Right renal pelvis (tissue), 4 donors: ENCODE data around the gene SPAG7. TPM values are rescaled to one million over a fixed set of nuclear protein-coding genes. Genes with fewer than 3 reads are reported as not detected.
A peak's percentile ranks its signal among the peaks of the same experiment; 100 is the strongest.

Experiments
- DNase-seq, 4 donors: peaks; one replicate each; pipeline ENCODE4 v3.0.0-alpha.2; 2013; ENCODE audit warnings: low read depth in 4 of 4, low spot score in 3 of 4, missing footprints in 1 of 4
- polyA plus RNA-seq, 4 donors: library from polyadenylated mRNA; unstranded; fragments of 120-200 nt; gene quantifications; one replicate each; pipeline ENCODE4 v1.2.1, GENCODE V29; 2013; ENCODE audit not compliant: insufficient read length in 4 of 4

SPAG7 gene
- polyA plus RNA-seq, 4 donors: 84.8 to 102 (median 95.8) TPM

DNA sequence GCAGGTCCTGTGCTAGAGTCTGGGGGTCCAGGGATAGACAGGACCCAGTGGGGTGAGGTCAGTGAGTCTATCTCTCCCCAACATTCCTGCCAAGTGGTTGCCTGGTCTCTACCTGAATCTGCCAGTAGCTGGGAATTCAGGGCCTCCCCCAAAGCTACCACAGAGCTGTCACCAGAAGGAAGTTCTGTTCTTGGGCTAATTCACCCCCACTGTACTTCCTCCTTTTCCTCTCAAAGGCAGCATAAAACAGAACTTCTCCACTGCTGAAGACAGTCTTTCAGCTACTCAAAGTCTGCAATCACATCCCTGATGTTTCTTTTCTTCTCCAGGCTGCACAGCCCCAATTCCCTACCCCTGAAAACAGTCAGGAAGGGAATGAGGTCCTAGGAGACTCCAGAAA is 11.1 kb upstream of the SPAG7 start:
- no peak for DNase-seq

DNA sequence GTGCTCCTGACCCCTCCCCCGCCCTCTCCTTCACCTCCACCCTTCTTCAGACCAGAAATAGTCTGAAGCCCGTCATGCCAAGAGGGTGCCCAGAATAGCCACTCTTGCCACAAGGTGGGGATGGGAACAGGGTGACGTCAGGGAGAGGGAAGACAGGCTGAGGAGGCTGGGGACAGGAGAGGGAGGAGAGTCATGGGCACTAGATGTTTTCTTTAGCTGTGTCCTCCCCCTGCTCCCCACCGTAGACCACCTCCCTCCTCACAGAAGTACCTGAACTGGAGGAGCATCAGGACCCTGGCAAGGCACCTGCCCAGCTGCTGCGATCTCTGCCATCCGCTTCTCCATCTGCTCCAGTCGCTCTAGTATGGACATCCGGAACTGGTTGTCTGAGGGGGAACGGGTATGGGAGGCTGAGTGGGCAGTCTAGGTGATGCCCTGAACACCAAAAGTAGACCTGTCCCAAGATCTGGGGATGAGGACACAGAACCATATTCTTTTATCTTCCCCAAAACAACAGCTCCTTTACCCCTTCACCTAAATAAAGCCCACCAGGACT is 6.6 kb upstream of the SPAG7 start:
- no peak for DNase-seq

DNA sequence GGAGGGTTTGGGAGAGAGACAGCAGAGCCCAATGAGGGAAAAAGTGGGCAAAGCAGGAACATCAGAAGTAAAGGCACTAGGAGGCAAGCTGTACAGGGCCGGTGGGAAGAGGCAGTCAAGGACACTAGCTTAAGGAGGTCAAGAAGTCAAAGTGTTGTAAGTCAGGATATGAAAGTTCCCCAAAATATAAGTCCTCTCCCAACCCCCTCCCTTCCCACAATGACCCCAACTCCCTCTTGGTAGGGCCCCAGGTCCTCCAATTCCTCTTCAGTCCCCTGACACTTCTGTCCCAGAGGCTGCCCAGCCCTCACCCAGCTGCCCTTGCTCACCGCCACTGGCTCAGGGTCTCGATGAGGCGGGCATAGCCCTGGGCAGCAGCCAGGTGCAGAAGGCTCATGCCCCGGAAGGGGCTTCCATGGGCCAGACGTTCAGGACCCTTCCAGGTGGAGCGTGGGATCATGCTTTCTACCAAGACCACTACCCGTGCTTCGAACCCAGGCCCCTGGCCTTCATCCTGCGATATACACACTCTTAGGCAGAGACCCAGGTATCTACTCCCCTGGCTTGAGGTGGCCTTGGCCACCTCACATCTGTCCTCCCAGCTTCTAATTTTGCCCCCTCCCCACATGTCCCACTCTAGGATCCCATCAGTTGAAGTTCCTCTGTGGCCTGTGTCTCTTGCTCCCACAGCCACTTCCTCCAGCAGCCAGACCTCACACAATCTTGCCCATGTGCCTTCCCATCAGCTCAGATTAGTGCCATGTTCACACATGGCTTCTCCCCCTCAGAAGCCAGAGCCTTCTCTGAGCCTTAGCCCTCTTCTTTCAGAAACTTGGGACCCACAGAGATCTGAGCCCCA is 5.9 kb upstream of the SPAG7 start:
- no peak for DNase-seq

DNA sequence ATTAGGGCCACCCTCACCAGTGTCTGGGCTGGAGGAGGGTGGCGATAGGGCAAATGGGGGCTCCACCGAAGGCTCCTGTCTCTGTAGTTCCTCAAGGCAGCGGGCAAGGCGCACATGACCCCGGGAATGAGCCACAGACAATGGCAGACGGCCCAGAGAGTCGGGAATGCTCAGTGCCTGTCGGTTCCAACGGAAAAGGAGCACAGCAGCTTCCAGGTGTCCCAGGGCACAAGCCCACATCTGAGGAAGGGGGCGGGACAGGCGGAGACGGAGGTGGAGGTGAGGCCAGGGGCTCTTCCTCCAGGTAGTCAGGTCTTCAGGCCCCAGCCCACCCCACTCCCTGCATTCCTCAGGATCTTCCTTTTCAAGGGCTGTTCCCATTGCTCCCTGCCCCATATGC is 5.1 kb upstream of the SPAG7 start:
- DNase-seq: no peak

DNA sequence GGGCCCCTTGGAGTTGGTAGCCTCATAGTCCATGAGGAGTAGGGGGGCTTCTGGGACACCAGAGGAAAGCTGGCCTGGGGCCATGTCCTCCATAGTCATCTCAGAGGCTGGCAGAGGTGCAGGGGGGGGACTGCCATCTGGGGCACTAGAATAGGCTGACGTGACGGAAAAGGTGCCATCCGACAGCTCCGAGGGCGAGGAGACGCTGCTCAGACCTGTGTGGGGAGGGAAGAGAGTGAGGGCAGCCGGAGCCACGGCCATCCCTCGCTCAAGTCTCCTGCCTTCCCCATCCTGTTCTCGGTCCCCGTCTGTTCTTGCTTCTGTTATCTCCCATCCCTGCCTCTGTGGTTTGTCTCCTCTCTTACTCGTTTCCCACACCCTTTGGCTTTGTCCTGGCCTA is 4.7 kb upstream of the SPAG7 start:
- no peak for DNase-seq

DNA sequence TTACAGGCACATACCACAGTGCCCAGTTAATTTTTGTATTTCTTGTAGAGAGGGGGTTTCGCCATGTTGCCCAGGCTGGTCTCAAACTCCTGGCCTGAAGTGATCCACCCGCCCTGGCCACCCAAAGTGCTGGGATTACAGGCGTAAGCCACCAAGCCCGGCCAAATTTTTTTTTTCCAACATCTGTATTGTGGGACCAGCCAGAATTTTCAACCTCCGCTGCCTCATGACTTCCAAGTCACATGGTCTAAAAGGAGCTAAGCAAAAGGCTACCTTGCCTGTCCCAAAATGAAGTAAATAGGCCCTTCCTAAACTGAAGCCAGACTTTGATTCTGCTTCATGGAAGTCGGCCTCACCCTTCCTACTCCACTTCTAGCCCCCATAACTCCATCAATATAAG is 4.2 kb upstream of the SPAG7 start:
- DNase-seq: no peak

DNA sequence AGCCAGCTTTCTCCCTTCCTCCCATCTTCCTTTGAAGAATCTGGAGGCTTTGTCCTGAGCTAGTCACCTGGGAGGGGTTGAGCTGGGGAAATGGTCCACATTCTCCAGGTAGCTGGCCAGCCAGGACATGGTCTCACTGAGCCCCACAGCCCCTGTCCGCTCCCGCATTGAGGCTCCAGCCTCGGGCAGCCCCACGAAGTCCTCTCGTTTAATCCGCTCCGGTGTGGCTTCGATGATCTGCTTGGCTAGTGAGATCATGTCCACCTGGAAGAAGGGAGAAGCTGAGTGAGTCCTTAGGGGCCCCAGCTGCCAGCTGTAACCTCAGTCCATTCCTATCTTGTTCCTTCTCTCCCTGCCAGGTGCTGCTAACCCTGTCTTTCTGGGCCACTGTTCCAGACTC is 2.7 kb upstream of the SPAG7 start:
- DNase-seq: no peak

DNA sequence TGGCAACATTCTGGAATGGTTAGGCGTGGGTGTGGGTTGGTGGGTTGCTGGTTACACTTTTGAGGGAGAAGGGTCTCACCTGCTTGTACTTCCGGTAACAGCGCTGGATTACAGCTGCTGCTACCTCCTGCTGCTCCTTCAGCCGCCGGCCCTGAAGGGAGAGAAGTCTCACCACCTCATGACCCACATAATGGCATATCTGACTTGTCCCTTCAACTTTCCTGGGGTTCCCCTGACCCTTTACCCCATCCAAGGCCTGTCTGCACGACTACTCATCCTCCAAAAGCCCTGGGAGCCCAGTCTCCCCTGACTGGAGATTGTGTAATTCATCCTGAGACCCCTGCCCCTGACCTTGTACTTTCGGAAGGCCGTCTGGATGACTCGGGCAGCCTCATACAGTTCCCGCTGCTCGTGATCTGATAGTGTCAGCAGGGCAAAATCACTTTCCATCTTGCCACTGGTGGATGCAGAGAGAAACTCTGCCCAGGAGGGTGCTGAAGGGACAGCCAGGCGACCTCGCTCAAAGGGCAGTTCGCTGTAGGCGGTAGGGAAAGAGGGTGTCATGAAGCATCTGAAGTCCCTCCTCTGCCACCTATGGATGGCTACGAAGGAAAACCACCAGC is 2.0 kb upstream of the SPAG7 start:
- no peak for DNase-seq

DNA sequence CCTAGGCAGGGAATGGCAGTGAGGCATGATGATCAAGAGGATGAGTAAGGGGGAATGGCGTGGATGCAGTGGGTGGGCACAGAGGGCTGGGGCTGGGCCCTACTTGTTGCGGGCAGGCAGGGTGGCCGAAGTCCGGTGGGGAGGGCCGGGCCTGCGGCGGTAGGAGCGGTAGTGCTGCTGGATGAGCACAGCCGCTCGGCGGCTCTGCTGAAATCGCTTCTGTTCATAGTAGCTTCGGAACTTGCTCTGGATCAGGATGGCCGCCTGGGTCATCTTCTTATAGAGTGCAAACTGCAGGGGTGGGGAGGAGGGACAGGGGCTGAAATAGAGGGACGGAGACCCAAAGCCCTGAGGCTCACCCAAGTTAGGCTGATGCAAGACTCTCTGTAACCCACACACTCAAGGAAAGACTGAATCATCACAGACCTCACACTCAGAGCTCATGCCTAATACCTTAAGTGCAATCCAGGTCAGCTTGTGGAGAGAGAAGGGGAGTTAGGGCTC is 1.5 kb upstream of the SPAG7 start:
- no peak for DNase-seq

DNA sequence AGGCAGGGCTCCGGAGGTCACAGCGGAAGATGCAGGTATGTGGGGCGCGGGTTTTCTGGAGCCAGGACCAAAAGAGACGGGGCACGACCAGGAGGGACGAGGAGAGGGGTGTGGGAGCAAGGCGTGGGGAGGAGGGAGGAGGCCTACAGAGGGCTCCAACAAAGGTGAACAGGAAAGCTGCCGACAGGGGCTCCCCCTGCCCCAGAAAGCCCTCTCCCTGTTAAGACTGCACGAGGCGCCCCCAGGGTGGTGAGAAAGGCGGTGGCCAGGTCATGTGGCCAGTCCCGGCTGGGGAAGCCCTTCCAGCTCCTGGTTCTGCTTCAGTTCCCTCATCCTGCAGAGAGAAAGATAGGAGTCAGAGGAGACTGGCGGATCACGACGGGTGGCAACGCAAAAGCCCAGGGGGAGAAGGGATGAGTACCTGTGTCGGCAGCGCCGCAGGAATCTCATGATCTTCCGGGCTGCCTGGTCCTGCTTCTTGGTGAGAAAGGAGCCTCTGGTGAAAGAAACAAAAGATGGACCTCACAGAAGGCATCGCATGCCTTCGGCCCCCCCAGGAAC is 949 bp upstream of the SPAG7 start:
- no peak for DNase-seq

DNA sequence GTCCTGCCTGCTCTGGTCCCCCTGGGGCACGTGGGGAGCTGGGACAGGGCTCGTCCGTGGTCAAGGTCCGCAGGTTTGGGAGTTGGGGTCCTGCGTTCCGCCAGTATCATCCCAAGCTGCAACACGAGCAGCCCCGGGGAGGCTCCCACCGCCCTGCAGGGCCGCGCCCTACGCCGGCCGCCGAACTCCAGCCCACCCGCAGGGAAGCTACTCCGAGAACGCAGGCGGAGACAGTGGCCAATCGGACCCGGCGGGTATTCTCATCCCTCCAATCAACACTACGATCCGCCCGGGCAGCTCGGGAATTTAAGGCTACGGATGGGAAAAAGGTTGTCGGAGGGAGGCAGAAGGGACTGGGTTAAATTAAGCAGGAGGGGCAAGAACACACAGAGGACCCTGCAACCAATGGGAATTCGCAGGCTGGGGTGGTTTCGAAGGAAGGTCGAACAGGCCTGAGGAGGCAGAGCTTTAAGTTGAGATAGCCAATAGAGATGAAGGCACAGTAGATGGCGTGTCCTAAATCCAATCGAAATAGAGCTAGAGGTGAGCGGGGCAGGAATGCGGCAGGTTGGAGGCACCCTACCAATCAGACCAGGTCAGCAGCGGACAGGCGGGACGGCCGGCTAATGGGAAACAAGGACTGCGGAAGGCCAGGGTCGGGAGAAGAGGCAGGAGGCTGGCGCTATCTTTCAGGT is 626 bp downstream of the SPAG7 start:
- DNase-seq: peak; percentile 97 to 99 (median 98)

DNA sequence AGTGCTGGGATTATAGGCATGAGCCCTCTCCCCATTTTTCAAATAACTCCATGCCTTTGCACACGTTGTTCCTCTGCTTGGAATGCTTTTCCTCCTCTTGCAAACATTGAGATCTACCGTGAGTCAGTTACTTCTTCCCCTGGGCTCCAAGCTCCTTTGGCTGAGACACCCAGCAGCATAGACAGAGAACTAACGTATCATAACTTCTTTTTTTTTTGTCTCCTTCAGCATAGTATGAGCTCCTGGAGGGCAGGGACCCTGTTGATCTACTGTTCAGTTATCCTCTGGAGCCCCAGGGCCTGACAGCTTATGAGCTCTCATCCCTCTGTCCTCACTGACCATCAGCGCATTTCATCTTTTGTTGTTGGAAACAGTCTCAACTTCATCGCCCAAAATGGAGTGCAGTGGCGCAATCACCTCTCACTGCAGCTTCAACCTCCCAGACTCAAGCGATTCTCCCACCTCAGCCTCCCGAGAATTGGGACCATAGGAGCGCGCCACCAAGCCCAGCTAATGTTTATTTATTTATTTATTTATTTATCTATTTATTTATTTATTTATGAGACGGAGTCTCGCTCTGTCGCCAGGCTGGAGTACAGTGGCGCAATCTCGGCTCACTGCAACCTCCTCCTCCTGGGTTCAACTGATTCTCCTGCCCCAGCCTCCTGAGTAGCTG is 2.2 kb downstream of the SPAG7 start:
- no peak for DNase-seq

DNA sequence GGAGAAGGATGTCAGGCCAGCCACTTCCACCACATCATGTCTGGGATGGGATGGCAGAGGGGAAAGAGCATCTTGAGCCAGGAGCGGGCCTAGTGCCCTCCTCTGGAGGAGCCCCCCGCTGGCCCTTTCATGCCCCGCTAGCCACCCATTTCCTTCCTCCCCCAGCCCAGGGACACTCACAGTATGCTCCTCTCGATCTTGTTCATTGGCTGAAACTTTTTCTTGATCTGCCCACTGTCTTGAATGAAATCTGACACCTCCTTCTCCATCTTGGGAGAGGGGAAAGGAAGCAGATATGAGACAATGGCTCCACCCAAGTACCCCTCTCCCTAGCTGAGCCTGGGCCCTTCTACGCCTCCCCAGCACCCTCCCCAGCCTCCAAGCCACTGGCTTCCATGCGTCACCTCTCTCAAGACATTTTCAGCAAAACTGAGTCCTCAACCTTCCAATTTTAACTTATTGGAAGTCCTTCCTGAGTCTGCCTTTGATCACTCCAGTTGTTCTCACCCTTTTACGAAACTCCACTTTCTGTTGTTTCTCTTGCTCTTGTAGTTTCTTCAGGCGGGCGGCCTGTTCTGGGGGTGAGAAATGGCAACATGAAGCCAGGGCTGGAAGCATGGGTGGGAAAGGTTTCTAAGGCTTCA is 7.2 kb downstream of the SPAG7 start:
- DNase-seq: no peak

DNA sequence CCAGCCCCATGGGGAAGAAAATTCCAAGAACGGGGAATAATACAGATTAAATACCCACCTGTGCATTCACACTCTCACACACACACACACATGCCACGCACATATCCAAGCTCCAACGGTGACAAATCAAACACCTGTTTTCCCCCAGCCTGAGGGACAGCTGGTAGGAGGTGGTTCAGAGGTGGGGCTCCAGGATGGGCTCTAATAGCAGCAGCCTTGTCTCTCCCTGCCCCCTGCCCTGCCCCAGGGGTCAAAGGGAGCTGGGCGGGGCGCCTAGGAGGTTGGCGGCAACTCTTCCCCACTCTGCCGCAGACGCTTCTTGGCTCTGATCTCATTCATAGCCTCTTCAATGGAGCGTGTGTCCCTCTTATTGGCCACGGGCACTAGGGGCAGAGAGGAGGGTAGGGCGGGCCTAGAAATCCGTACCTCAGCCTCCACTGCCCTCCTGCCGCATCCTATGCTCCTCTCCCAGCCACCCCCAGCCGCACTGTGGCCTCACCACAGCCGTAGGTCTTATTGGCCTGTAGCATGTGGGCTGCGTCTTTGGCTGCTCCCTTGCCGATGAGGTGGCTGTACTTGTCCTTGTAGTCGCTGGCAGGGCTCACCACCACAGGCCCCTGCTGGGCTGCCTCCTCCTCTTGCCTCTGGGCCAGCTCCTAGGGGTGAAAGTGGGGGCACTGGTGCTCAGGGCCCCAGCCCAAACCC is 8.2 kb downstream of the SPAG7 start:
- no peak for DNase-seq

DNA sequence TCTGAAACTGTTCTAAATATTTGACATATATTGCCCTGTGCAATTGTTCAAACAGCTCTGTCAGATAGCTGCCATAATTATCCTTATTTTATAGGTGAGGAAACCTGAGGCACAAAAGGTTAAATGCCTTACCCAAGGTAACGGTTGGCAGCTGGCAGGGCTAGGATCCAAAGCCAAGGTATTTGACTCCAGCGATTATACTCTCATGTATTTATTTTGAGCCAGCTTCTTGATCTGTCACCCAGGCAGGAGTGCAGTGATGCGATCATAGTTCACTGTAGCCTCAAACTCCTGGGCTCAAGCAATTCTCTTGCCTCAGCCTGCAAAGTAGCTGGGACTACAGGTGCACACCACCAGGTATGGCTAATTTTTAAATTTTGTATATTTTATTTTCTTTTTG is 9.5 kb downstream of the SPAG7 start:
- DNase-seq: no peak

DNA sequence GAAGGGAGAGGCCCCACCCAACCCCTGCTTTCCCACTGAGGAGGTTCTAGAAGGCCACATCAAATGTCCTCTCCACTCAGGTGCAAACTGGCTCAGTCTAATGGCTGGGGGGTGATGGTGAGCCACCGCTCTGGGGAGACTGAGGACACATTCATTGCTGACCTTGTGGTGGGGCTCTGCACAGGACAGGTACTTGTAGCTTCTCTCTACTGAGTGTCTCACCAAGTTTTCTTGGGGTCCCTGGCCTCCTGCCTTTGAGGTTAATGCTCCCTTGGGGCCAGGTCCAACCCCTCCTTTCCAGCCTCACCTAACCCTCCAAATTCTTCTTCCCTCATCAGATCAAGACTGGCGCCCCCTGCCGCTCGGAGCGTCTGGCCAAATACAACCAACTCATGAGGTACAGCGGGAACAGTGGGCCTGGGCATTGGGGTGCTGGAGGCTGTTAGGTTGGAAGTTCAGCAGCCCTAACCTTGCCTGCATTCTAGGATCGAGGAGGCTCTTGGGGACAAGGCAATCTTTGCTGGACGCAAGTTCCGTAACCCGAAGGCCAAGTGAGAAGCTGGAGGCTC is 11.0 kb downstream of the SPAG7 start:
- no peak for DNase-seq

DNA sequence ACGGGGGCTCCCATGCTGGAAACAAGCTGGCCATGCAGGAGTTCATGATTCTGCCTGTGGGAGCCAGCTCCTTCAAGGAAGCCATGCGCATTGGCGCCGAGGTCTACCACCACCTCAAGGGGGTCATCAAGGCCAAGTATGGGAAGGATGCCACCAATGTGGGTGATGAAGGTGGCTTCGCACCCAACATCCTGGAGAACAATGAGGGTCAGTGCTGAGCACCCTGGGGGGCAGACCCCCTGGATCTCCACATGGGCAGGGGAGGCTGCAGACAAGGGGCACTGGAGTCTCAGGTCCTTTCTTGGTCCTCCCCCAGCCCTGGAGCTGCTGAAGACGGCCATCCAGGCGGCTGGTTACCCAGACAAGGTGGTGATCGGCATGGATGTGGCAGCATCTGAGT is 12.5 kb downstream of the SPAG7 start:
- DNase-seq: no peak

DNA sequence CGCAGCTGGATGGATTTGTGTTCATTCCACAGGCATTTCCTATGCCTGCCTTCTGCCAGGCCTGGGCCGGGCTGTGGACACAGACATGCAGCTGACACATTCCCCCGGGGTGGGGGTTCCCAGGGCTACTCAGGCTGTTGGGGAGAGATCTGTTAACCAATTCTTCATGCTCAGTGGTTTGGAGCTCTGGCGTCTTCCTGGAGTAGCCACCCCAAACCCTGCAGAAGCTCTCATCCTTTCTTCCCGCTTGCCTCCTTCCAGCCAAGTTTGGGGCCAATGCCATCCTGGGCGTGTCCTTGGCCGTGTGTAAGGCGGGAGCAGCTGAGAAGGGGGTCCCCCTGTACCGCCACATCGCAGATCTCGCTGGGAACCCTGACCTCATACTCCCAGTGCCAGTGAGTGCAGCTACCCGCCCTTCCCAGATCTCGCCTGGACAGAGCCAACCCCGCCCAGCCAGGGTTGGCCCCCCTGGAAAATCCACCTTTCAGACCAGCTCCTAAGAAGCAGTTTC is 14.1 kb downstream of the SPAG7 start:
- DNase-seq: no peak

DNA sequence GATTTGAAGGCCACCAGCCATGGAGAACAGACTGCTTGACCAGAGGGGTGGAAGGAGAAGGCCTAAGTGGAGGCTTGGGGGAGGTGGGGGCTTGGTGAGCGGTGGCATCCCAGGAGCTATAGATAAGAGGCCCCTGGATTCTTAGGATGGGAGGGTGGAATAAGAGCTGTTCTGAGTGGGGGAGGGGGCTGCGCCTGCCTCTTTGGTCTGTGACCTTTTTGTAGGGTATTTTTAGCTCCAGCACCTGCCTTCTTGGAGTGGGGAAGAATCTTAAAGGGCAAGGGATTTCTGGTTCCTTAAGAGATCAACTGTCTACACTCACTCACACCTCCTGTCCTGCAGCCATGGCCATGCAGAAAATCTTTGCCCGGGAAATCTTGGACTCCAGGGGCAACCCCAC is 16.1 kb downstream of the SPAG7 start:
- DNase-seq: no peak
